HL-60 (cell line): ENCODE data around the gene SLC6A9.

Experiments
- DNase-seq, 2 experiments: peaks; one replicate each; pipeline ENCODE4 v3.0.0-alpha.2; 2010 to 2020; ENCODE audit warnings: low read depth in 1 of 2, low spot score in 1 of 2
- H3K27ac ChIP-seq: fragments of 250-450 bp; sonication (Bioruptor Pico); replicated peaks from 2 replicates; pipeline ENCODE4 v1.5.1; 2020; ENCODE audit warnings: mild to moderate bottlenecking, moderate library complexity
- H3K27me3 ChIP-seq: fragments of 250-450 bp; sonication (Bioruptor Pico); 2 replicates; pipeline ENCODE4 v1.5.1; 2021; ENCODE audit warnings: mild to moderate bottlenecking, moderate library complexity; ENCODE audit not compliant: insufficient read depth, poor library complexity, severe bottlenecking
- H3K4me3 ChIP-seq: replicated peaks from 2 replicates; pipeline ENCODE4 v1.5.1; 2011; ENCODE audit warnings: mild to moderate bottlenecking, control low read depth, low read length; ENCODE audit not compliant: insufficient read depth
- CTCF ChIP-seq: IDR thresholded peaks from one replicate; pipeline ENCODE4 v1.5.1; 2011; ENCODE audit warnings: low read length, control low read depth, inconsistent platforms; ENCODE audit not compliant: insufficient read depth
- GABPA ChIP-seq: IDR thresholded peaks from 2 replicates; pipeline ENCODE4 v1.6.1; 2012; ENCODE audit warnings: low read depth
- POLR2AphosphoS5 ChIP-seq: IDR thresholded peaks from 2 replicates; pipeline ENCODE4 v1.6.1; 2012; ENCODE audit warnings: low read depth
- REST ChIP-seq: IDR thresholded peaks from 2 replicates; pipeline ENCODE4 v1.6.1; 2012; ENCODE audit warnings: low read depth; ENCODE audit not compliant: insufficient replicate concordance
- SPI1 ChIP-seq: IDR thresholded peaks from 2 replicates; pipeline ENCODE4 v1.6.1; 2012; ENCODE audit warnings: low read depth, mild to moderate bottlenecking, borderline replicate concordance

Gene SLC6A9

GRCh38 chr1:44049839-44050238 is 18.6 kb upstream of the SLC6A9 start:
- Histone ChIP-seq H3K4me3 (no peak overlapping the region), H3K27me3 (no peaks in the 10 kb centered on the region), H3K27ac (no peak overlapping the region)
- TF ChIP-seq POLR2AphosphoS5 (no peak), GABPA (no peak), REST (no peak), SPI1 (no peak), CTCF (no peak)
- DNase-seq: no peak

- TF ChIP-seq SPI1 (no peak), CTCF (no peak), POLR2AphosphoS5 (no peak)
- H3K4me3 ChIP-seq: no peak overlapping the region
- H3K27ac ChIP-seq: no peak overlapping the region
- H3K27me3 ChIP-seq: no peaks in the 10 kb centered on the region
- no peak for DNase-seq
Measured at GRCh38 chr1:44048532-44049215, 17.4 kb upstream of the SLC6A9 start.

GRCh38 chr1:44047131-44047530 is 15.9 kb upstream of the SLC6A9 start:
- no peaks in the 10 kb centered on the region for H3K27me3 ChIP-seq
- DNase-seq: no peak
- TF ChIP-seq GABPA: no peak
- TF ChIP-seq REST: no peak
- no peak for TF ChIP-seq POLR2AphosphoS5
- no peak for TF ChIP-seq CTCF
- no peak for TF ChIP-seq SPI1
- H3K27ac ChIP-seq: no peak overlapping the region
- no peak overlapping the region for H3K4me3 ChIP-seq

- Histone ChIP-seq H3K27me3 (no peaks in the 10 kb centered on the region), H3K4me3 (no peak overlapping the region), H3K27ac (no peak overlapping the region)
- no peak for DNase-seq
- no peak for TF ChIP-seq SPI1
- peak; percentile 65 for TF ChIP-seq REST
- no peak for TF ChIP-seq GABPA
- TF ChIP-seq CTCF: no peak
Measured at GRCh38 chr1:44045064-44045463, 13.8 kb upstream of the SLC6A9 start.
